DMS 273 (cell line): ENCODE measurements around the gene ATG2B.

Experiments used
- DNase-seq: peaks from one replicate; lab custom pipeline; 2025; ENCODE audit not compliant: unreplicated experiment; lab: John Stamatoyannopoulos, UW

ATG2B gene

GRCh38 chr14:96229315-96229714, 133.8 kb downstream of the ATG2B start:
- DNase-seq, result no peak
